Calu3 (cell line): ENCODE data around the gene ELF4. TPM values are rescaled to one million over a fixed set of nuclear protein-coding genes. Genes with fewer than 3 reads are reported as not detected.
"Not testable (repeated sequence)": the region's sequence is repeated elsewhere in the genome, so short reads cannot be mapped to it uniquely, and the experiment has no call there.

Source experiments
- BruUV-seq: library from RNA; stranded (reverse); fragments of 400-500 nt; replicated peaks from 2 replicates; lab custom pipeline; 2021; lab: Mats Ljungman, UMichigan
- CTCF ChIA-PET: fragments of 300-600 bp; sonication (Branson Sonifier 250); formaldehyde crosslinking; loops from one replicate; lab custom pipeline; 2022; ENCODE audit warnings: antibody characterized with exemption; lab: Charles Lee
- DNase-seq: peaks from one replicate; pipeline ENCODE4 v3.0.0; 2022
- H3K27ac Mint-ChIP-seq: one replicate; pipeline ENCODE4 v1.8.0; 2022; ENCODE audit warnings: mixed read lengths; ENCODE audit not compliant: unreplicated experiment
- H3K27me3 Mint-ChIP-seq: one replicate; pipeline ENCODE4 v1.8.0; 2022; ENCODE audit warnings: mixed read lengths; ENCODE audit not compliant: unreplicated experiment
- H3K36me3 Mint-ChIP-seq: one replicate; pipeline ENCODE4 v1.8.0; 2022; ENCODE audit warnings: mild to moderate bottlenecking, moderate library complexity, mixed read lengths; ENCODE audit not compliant: insufficient read depth, unreplicated experiment
- H3K4me1 Mint-ChIP-seq: one replicate; pipeline ENCODE4 v1.8.0; 2022; ENCODE audit warnings: mild to moderate bottlenecking, low read depth, mixed read lengths; ENCODE audit not compliant: unreplicated experiment
- H3K4me3 Mint-ChIP-seq: one replicate; pipeline ENCODE4 v1.8.0; 2022; ENCODE audit warnings: mild to moderate bottlenecking, low read depth, moderate library complexity, mixed read lengths; ENCODE audit not compliant: unreplicated experiment
- H3K9me3 Mint-ChIP-seq: one replicate; pipeline ENCODE4 v1.8.0; 2022; ENCODE audit warnings: low read depth, mixed read lengths; ENCODE audit not compliant: unreplicated experiment
- intact Hi-C: fragments of 100-400 bp; cut with micrococcal nuclease; formaldehyde crosslinking; loops from one replicate; pipeline ENCODE4 v1.10.0; 2022; ENCODE audit not compliant: unreplicated experiment
- total RNA-seq: library from RNA; stranded (reverse); gene quantifications from 2 replicates; pipeline ENCODE4 v1.2.3, GENCODE V29; 2022
- TF ChIP-seq, protein P1 (sequence below): fragments of 200-600 bp; IDR thresholded peaks from one replicate; pipeline ENCODE4 v1.8.0; 2022; ENCODE audit warnings: antibody characterized with exemption; ENCODE audit not compliant: unreplicated experiment

ELF4 gene
- total RNA-seq, 1 experiment from 2014 or later, result 21.0 TPM

DNA sequence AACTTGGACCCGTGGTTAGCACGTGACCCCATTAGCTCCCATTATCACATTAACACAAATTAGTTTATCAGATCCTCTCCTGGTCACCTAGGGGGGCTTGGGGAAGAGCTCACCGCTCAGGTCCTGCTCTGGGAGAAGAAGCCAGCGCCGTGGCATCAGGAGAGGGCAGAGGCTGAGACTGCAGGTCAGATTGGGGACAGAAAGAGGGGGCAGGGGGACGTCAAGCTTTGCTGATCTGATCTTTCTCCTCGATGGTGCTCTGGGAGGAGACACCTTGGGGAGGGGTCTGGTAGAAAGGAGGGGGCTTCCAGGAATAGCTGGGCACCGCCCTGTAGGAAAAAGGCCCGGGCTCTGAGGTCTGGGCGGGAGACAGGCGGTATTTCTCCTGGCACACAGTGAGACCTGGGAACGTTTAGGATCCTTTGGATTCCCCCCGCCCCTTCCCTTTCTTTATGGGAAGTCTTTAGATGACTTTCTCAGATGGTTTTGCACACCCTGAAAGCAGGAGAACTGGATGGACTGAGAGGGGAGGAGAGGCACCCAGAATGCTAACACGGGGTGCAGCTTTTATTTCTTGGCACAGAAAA, 9.1 kb upstream of the ELF4 start:
- peaks cover 25% of the 10 kb centered on the region for H3K4me1 Mint-ChIP-seq
- no peaks in the 10 kb centered on the region for H3K27me3 Mint-ChIP-seq
- no peak overlapping the region for H3K4me3 Mint-ChIP-seq
- intact Hi-C loops, result no loop called here
- peaks cover 15% of the 10 kb centered on the region for H3K36me3 Mint-ChIP-seq
- BruUV-seq, result no TSS peak
- no peak for DNase-seq
- H3K27ac Mint-ChIP-seq, result no peak overlapping the region
- CTCF ChIA-PET, result no interaction called here
- TF ChIP-seq, protein P1, sequence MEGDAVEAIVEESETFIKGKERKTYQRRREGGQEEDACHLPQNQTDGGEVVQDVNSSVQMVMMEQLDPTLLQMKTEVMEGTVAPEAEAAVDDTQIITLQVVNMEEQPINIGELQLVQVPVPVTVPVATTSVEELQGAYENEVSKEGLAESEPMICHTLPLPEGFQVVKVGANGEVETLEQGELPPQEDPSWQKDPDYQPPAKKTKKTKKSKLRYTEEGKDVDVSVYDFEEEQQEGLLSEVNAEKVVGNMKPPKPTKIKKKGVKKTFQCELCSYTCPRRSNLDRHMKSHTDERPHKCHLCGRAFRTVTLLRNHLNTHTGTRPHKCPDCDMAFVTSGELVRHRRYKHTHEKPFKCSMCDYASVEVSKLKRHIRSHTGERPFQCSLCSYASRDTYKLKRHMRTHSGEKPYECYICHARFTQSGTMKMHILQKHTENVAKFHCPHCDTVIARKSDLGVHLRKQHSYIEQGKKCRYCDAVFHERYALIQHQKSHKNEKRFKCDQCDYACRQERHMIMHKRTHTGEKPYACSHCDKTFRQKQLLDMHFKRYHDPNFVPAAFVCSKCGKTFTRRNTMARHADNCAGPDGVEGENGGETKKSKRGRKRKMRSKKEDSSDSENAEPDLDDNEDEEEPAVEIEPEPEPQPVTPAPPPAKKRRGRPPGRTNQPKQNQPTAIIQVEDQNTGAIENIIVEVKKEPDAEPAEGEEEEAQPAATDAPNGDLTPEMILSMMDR, result no peak
- no peaks in the 10 kb centered on the region for H3K9me3 Mint-ChIP-seq

DNA sequence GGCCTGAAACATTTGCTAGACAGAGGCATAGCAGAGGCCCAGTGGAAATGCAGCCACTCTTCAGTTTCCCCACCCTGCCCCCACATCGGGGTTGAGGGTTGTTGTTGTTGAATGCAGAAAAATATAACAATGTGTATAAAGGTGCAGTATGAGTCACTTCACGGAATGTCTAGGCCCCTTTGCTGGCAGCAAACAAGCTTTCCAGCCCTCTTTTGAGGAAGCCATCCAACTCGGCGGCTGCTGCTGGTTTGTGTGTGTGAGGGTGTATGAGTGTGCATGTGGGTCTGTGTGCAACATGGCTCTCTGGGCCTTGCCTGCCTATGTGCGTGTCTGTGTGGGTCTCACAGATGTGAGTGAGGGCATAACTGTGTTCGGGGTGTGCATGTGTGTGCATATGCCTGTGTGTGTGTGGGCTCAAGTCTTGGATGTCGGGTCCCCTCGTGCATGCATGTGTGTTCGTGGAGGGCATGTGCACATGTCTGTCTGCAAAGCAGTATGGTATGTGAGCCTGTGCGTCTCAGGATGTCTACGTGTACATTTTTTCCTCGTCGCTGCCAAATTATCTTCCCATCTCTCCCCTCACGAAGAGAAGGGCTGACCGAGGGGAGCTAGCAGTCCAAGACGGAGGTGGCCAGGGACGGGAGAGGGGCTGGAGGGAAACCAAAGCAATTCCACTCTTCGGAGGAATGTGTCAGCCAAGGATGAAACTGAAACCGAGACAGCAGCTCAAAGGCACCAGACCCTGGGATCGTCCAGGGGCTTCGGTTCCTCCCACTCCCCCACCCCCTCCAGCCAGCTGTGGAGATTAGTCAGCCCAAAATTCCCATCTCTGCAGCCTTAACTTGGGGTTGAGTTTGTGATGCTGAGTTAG, 8.4 kb upstream of the ELF4 start:
- Mint-ChIP-seq H3K36me3 (peaks cover 15% of the 10 kb centered on the region), H3K27me3 (no peaks in the 10 kb centered on the region), H3K27ac (peak overlapping the region; percentile 50), H3K4me1 (peaks cover 31% of the 10 kb centered on the region), H3K9me3 (no peaks in the 10 kb centered on the region), H3K4me3 (no peak overlapping the region)
- TF ChIP-seq, protein P1, result no peak
- DNase-seq, result peak; percentile 40
- intact Hi-C loops, result no loop called here
- no TSS peak for BruUV-seq
- CTCF ChIA-PET, result interaction anchor here (0.6 kb wide), 1 partner anchor 15 kb away, joined by 4 read pairs; no protein-coding TSS in a partner anchor

DNA sequence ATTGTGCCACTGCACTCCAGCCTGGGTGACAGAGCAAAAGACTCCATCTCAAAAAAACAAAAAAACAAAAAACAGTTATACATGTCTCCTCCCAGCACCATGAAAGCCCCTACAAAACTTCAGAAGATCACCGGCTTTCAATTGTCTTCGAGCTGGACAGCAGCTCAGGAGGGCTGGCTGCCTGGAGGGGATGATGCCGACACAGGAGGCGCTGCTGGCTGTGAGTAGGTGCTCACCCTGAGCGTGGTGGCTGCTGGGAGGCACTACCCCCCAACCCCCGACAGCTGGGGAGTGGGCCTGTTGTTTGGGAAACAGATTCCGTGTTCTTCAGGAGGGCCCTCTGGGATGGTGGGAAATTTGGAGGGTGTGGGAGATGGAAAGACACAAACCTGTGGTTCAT, 6.9 kb upstream of the ELF4 start:
- no peaks in the 10 kb centered on the region for H3K27me3 Mint-ChIP-seq
- CTCF ChIA-PET, result interaction anchor here (0.9 kb wide), 1 partner anchor 38 kb away, joined by 3 read pairs; no protein-coding TSS in a partner anchor
- no peak overlapping the region for H3K27ac Mint-ChIP-seq
- peaks cover 31% of the 10 kb centered on the region for H3K4me1 Mint-ChIP-seq
- H3K4me3 Mint-ChIP-seq, result no peak overlapping the region
- intact Hi-C loops, result no loop called here
- BruUV-seq, result no TSS peak
- TF ChIP-seq, protein P1, result no peak
- DNase-seq, result no peak
- no peaks in the 10 kb centered on the region for H3K9me3 Mint-ChIP-seq
- peaks cover 15% of the 10 kb centered on the region for H3K36me3 Mint-ChIP-seq

DNA sequence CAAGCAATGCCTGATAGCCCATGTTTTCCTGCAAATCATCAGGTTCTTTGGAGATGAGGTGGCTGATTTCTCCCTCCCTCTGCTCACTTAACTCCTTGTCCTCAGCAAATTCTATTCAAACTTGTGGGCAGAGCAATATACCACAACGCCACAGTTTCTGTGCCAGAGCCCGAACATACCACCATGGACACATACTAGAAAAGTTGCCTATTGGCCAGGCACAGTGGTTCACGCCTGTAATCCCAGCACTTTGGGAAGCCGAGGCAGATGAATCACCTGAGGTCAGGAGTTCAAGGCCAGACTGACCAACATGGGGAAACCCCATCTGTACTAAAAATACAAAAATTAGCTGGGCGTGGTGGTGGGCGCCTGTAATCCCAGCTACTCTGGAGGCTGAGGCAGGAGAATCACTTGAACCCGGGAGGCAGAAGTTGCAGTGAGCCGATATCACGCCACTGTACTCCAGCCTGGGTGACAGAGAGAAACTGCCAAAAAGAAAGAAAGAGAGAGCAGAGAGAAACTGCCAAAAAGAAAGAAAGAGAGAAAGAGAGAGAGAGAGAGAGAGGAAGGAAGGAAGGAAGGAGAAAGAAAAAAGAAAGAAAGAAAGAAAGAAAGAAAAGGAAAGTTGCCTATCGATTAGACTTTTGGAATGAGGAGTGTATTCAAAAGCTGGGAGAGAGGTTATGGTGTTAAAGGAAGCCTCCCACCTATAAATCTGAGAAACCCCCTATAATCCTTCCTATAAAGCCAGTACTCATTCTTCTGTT, 5.0 kb upstream of the ELF4 start:
- DNase-seq, H3K27me3 Mint-ChIP-seq, H3K27ac Mint-ChIP-seq, BruUV-seq, CTCF ChIA-PET, H3K4me3 Mint-ChIP-seq, intact Hi-C loops, H3K9me3 Mint-ChIP-seq: not testable (repeated sequence)
- Mint-ChIP-seq H3K4me1 (peaks cover 39% of the 10 kb centered on the region), H3K36me3 (peaks cover 22% of the 10 kb centered on the region)
